Stimulated activated CD4-positive, alpha-beta T cell treated with anti-CD3 and anti-CD28 coated beads, Interleukin-15, amount 100 ng/mL, for 24 hours (primary cell): Measurements from ENCODE around the gene ADD1.

Experiments used
- DNase-seq: peaks from one replicate; pipeline ENCODE4 v3.0.0-alpha.2; 2020

ADD1 gene

DNA sequence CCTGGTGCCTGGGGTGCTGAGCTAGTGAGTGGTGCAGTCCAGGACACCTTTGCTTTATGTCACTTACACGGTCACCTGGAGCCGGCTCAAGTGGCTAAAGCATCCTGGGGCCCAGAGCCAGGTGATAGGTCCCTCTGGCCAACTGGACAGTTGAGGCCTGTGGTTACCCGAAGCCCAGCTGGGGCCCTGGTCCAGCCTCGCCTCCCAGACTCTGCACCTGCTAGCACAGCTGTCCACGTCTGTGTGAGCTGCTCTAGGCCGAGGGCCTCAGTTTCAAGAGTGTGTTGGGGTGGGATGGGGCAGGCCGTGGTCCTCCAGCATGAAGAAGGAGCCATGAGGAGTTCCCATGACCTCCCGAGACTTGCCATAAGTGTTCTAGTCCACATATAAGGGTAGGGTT, 7.7 kb upstream of the ADD1 start:
- no peak for DNase-seq

DNA sequence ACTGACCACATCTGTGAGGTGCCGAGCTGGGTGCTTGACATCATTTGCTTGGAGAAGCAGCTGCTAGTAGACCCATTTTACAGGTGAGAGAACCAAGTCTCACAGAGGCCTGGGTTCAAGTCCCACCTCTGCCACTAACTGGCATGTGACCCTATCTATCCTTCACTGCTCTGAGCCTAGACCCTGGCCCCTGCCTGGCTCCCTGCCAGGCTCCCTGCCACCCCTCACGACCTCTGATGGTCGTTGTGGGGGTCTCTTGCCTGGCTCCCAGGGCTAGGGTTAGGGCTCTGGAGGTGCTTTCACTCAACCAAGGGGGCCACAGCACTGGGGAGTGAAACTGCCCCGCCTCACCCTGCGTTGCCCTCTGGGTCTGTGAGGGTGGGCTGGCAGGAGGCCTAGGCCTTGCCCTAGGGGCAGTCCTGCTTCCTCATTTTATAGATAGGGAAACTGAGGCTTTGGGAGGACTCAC, 7.2 kb upstream of the ADD1 start:
- DNase-seq, result no peak

DNA sequence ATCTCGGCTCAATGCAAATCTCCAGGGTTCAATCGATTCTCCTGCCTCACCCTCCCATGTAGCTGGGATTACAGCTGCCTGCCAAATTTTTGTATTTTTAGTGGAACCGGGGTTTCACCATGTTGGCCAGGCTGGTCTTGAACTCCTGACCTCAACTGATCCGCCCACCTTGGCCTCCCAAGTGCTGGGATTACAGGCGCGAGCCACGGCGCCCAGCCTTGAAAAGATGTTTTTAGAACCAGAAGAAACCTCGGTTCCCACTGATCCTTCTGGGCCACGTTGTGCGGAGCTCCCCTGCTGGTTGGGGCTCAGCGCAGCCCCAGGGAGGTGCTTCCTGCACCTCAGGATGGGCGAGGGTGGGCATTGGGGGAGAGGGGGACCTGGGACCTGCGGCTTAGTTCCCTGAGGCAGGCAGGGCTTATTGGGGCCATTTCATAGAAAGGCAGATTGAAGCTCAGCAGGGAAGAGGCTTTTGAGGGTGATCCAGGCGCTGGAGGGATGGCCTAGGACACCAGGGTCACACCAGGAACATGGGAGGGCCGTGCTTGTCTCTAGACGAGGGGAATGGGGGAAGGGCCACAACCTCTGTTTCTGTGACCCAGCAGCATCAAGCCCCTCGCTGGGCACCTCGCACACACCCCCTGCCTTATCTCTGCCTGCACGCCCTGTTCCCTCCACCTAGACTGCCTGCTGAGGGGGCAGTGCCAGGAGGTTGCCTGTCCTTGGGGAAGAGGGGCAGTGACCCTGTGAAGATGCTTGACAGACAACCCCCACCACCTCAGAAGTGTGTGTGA, 6.3 kb upstream of the ADD1 start:
- no peak for DNase-seq

DNA sequence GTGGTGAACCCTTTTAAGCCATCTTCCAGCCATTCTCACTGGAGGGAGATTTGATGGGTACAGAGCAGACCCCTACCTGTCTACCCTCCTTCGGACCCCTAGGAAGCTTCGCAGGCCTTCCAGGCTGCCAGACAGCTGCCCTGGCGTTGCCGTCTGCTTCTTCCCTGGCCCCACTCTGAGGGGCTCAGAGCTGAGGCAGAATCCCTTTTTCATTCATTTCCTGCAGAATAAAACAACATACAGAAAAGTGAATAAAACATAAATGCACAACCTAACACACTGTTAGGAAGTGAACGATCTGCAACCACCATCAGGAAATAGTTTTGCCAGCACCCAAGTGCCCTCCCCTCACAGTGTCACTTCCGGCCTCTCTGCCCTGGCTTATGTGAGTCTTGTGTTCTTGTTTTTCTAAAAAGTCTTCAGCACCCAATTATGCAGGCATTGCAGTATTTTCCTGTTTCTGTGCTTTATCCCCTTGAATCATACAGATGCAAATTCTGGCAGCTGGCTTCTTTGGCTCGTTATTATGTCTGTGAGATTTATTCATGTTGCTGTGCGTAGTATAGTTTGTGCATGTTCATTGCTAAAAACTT, 5.6 kb upstream of the ADD1 start:
- DNase-seq, result peak; percentile 74

DNA sequence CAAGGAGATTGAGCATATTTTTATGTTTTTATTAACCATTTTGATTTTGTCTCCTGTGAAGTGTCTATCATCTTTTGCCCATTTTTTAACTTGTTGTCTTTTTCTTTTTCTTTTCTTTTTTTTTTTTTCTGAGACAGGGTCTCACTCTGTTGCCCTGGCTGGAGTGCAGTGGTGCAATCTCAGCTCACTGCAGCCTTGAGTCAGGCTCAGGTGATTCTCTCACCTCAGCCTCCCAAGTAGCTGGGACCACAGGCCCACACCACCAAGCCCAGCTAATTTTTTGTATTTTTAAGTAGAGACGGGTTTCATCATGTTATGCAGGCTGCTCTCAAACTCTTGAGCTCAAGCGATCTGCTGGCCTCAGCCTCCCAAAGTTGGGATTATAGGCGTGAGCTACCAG, 4.6 kb upstream of the ADD1 start:
- DNase-seq, result no peak

DNA sequence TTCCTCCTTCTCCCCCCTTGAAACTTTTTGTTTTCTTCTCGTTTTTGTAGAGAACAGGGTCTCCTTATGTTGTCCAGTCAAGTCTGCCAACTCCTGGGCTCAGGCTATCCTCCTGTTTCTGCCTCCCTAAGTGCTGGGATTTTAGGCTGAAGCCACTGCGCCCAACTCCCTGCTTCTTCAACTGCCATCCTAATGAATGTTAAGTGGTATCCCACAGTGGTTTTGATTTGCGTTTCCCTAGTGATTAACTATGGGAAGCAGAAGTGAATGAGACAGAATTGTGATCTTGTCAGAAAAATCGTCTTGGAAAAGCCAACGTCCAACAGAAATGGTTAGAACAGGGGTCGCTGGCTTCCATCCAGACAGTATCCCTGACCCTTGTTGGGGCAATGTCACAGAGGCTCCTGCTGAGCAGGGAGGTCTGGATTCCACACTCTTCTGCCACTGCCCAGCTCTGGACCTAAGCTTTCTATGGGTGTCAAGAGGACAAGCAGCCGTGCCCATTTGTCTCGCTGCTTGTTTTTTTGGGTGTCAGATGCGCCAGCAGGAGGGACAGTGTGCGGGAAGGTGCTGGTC, 869 bp upstream of the ADD1 start:
- no peak for DNase-seq

DNA sequence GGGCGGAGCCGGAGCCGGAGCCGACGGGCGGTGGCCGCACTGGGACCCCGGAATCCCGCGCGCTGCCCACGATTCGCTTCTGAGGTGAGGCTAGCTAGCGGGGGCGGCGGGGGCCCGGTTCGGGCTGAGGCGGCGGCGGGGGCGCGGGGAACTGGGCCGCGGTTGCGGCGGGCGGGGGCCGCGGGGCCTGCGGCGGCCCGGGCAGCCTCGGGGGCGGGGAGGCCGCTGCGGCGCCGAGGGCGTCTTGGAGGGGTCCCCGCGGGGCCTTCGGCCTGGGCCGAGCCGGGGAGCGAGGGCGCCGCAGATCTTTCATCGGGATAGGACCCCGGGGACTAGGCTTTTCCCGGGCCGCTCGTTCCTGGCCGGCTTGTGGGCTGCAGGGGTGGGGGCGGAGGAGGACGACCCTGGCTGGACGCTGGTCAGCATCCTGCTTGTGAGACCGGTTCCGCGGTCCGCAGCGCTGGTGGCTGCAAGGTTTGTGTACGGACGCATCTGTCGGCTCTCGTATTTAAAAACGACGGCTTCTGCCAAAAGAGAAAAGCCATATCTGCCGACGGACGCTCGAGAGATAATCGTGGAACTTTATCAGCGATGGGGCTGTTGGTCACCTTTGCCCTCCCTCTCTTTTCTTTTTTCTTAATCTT, 419 bp downstream of the ADD1 start:
- no peak for DNase-seq

DNA sequence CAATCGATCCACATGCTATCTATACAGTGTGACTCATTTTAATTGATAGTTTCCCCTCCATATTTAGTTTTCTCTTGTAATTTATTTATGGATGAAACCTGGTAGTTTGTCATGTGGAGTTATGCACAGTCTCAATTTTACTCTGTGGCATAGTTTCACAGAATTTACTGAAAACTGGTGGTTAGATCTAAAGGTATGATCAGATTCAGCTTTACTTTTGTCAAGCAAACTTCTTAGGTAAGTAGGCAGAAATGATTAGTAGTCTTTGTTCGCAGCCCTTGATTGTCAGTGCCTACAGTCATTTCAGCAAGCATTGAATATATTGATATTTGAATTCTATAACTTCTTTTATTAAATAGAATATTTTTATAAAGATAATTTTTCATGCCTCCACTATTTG, 2.5 kb downstream of the ADD1 start:
- no peak for DNase-seq

DNA sequence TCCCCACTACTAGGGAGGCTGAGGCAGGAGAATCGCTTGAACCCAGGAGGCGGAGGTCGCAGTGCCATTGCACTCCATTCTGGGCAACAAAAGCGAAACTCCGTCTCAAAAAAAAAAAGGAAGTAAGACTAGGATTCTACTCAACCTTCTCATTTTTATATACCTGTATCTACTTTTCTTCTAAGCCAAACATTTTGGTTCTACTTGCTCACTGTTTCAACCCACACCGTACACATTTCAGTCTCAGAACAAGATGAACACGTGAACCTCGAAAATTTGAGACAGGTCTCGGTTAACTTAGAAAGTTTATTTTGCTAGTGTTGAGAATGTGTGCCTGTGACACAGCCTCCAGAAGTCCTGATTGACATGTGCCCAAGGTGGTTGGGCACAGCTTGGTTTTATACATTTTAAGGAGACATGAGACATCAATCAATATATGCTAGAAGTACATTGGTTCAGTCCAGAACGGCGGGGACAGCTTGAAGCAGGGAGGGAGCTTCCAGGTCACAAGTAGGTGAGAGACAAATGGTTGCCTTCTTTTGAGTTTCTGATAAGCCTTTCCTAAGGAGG, 3.7 kb downstream of the ADD1 start:
- DNase-seq, result no peak

DNA sequence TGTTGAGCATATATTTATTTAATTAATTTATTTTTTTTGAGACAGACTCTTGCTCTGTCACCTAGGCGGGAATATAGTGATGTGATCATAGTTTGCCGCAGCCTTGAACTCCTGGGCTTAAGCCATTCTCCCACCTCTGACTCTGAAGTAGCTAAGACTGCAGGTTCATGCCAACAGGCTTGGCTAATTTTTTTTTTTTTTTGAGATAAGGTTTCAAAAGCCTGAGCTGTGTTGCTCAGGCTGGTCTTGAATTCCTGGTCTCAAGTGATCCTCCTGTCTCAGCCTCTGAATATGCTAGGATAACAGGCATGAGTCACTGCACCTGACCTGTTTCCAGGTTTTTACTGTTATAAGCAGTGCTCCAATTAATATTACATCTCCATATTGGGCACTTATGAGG, 4.8 kb downstream of the ADD1 start:
- no peak for DNase-seq

DNA sequence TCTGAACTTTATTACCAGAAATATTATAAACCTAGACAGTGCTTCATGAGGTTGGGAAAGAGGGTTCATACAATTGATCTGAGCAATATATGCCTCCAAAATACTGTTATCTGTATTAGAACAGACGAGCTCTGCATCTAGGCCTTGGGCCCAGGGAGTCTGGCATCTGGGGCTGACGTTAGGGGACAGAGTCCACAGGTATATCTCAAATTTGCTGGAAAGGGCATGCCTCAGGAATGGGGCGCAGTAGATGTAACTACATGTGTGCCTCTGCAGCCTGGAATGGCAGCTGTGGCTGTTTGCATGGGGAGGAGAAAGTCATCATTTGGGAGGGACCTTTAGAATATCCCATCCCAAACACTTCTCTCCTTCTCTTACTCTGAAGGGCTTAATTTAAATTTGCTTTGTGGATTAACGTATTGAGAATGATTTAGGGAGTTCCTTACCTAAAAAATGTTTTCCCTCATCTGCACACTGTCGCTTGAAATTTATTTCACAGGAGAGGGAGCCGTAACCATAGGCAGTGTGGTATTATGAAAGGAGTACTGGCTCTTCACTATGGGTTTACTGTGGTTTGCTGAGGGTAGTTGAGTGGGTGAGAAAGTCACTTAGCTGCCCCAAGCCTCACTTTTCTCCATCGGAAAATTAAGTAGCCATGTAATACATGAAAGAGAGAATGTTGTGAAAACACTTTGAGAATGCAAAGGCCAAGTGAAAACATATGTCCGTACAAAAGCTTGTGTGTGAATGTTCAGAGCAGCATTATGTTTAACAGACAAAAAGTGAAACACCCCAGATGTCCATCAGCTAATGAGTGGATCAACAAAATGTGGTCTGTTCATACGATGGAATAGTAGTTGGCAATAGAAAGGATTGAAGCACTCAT, 5.9 kb downstream of the ADD1 start:
- DNase-seq, result no peak

DNA sequence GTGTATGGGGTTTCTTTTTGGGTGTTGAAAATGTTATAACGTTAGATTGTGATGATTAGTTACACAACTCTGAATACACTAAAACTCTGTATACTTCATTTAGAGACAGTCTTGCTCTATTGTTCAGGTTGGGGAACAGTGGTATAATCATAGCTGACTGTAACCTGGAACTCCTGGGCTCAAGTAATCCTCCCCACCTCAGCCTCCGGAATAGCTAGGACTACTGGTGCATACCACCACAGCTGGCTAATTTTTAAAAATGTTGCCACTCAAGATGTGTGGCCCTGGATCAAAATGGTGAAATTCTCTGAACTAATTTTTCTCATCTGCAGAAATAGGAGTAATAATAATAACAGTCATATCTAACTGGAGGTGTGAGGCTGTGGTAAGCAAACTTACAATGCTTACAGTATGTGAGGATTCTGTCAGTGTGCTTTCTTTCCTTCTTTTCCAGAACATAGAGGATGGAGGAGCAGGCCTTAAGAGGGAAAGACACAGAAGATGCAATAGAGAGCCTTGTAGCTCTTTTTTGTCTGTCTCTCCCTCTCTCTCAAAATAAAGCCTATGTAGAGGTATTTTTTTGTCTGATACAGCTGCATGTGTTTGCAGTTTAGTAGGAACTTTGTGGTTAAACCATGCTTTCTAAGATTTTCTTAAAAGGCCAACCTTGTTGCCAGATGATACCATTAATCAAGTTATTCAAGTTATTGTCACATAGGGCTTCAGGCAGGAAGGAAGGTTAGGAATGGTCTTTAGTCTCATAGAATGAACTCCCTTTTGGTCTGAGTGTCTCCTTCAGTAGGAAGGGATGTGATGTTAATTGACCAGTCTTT, 7.5 kb downstream of the ADD1 start:
- DNase-seq, result no peak

DNA sequence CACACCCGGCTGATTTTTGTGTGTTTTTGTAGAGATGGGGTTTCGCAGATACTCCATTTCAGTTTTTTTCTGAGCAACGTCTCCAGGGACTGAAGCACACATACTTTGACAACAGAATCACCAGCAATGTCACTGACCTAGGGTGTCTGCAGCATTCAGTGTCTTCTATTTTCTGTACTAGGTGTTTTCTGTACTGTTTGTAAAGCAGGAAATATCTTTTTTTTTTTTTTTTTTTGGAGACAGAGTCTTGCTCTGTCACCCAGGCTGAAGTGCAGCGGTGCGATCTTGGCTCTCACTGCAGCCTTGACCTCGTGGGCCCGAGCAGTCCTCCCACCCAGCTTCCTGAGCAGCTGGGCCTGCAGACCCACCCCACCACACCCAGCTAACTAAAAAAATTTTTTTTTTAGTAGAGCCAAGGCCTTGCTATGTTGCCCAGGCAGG, 8.9 kb downstream of the ADD1 start:
- DNase-seq, result no peak

DNA sequence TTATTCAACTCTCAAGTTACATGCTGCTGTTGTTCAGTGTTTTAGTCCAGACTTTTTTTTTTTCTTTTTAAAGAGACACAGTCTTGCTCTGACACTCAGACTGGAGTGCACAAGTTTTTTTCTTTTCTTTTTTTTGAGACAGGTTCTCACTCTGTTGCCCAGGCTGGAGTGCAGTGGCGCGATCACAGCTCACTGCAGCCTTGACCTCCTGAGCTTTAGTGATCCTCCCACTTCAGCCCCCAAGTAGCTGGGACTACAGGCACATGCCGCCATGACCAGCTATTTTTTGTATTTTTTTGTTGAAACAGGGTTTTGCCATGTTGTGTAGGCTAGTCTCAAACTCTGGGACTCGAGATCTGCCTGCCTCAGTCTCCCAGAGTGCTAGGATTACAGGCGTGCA, 11.9 kb downstream of the ADD1 start:
- no peak for DNase-seq

DNA sequence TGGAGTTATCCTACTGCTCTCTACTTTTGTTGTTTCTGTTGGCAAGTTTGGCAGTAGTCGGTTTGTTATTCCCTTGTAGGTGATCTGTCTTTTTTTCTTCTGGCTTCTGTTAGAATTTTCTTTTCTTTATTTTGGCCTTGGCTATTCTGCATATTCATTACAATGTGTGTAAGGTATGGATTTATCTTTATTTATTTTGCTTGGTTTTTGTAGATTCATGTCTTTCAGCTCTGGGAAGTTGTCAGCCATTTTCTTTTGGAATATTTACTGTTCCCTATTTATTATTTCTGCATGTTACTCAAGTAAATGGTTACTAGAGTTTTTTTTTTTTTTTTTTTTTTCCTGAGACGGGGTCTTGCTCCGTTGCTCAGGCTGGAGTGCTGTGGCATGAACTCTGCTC, 12.6 kb downstream of the ADD1 start:
- no peak for DNase-seq

DNA sequence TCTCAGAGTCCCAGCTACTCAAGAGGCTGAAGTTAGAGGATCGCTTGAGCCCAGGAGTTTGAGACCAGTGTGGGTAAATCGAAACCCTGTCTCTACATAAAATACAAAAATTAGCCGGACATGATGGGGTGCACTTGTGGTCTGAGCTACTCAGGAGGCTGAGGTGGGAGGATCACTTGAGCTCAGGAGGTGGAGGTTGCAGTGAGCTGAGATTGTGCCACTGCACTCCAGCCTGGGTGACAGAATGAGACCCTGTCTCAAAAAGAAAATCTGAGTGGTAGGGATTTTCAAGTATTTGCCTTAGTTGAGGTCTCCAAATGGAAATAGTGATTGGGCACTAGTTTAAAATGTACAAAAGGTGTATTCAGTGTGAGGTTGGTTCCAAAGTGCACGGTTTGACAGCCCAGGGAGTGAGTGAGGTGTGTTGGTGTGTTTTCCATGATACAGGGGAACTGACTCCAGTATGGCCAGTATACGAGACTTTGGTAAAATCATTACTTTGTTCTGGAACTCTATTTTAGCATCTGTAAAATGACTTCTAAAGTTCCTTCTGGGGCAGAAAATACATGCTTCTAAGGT, 13.8 kb downstream of the ADD1 start:
- DNase-seq, result no peak

DNA sequence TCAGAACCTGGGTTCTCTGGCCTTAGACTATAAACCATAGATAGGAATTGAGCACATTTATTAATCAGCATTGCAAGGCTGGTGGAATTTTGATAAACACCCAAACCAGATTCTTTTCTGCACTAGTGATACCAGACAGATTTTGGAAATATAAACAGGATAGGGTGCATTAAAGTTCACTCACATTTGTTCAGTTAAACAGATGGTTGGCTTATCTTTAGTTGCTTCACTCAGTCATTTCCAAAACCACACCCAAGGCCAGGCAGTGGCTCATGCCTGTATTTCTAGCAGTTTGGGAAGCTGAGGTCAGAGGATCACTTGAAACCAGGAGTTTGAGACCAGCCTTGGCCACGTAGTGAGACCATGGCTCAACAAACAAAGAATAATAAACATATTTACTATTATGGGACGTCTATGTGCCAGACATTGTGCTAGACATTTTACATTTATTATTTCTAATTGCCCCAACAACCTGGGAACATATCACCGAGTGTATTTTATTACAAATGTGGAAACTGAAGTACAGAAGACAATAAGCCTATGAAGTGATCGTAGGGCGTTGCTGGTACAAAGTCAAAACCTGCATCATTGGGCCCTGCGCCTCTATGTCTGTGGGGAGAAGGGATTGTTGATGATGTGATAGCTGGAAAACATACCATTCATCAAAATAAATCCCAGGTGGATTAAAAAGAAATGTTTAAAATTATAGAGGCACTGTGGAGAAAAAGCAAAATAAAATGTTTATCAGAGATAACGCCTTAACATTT, 15.0 kb downstream of the ADD1 start:
- no peak for DNase-seq

DNA sequence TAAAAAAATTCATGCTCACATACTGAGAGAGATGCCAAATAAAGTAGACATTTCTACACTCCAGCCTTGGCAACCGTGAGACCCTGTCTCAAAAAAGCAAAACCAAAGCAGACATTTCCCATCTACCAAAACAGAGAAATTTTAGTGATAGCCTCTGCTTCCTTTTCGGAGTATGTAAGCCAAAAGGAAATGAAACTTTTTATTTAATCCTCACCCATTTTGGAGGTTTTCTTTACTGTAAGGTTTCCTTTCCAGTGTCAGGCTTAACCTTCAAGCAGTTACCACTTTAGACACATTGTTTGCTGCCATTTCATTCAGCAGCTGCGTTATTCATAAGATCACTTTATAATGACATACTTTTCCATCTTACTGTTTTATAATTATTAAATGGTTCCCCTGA, 15.9 kb downstream of the ADD1 start:
- DNase-seq, result no peak

DNA sequence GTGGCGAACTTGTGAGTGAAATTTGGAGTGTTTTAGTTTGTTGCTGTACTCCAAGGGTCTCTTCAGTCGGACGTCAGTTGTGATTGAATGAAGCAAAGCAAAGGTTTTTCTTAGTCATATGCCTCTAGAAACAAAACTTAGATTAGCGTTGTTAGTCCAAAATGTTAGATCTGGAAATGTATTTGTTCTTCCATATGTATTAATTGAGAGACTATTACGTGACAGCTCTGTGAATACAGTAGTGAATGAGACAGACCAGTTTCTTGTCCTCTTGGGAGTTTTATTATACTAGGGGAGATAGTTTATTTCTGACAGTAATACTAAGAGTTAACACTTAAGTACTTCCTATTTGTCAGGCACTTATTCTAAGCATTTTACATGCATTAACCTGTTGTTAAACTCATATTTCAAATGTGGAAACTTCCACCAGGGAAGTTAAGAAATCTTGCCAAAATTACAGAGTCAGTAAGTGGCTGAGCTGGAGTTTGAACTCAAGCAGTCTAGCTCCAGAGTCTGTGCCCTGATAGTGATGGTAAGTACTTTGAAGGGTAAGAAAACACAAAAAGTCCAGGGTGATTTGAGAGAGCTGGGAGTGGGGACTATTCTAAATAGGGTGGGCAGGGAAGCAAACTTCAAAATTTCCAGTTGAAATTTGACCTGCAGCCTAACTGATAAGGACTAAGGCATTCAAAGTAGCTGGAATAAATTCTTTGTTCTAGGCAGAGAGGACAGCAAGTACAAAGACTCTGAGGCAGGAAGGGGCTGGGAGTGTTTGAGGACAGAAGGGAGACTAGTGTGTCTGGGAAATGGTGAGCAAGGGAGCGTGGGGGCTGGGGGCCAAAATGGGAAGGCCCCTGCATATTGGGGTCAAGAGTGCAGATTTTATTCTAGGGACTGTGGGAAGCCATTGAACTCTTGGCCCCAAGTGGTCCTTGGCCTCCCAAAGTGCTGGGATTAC, 17.0 kb downstream of the ADD1 start:
- no peak for DNase-seq
